Activated CD8-positive, alpha-beta T cell treated with anti-CD3 and anti-CD28 coated beads for 36 hours (primary cell): Measurements from ENCODE around the gene TMEM219. TPM values are rescaled to one million over a fixed set of nuclear protein-coding genes. Genes with fewer than 3 reads are reported as not detected.
"Not testable (repeated sequence)": the region's sequence is repeated elsewhere in the genome, so short reads cannot be mapped to it uniquely, and the experiment has no call there.

ENCODE experiments used
- ATAC-seq: fragments of 200-7000 bp; cut with Tn5 transposase; one replicate; pipeline ENCODE4 v1.10.0; 2021; ENCODE audit warnings: mild to moderate bottlenecking, moderate library complexity
- CTCF ChIA-PET: fragments of 350-600 bp; sonication (Branson Sonifier 250); formaldehyde crosslinking; loops from one replicate; lab custom pipeline; 2021; ENCODE audit warnings: antibody characterized with exemption; lab: Charles Lee
- POLR2A ChIA-PET: fragments of 350-600 bp; sonication (Branson Sonifier 250); formaldehyde crosslinking; loops from one replicate; lab custom pipeline; 2021; ENCODE audit warnings: antibody characterized with exemption; lab: Charles Lee
- DNase-seq: peaks from one replicate; pipeline ENCODE4 v3.0.0-alpha.2; 2020
- H3K27ac Mint-ChIP-seq: one replicate; pipeline ENCODE4 v1.8.0; 2021; ENCODE audit warnings: mild to moderate bottlenecking, mixed read lengths
- H3K27me3 Mint-ChIP-seq: one replicate; pipeline ENCODE4 v1.8.0; 2021; ENCODE audit warnings: mixed read lengths
- H3K36me3 Mint-ChIP-seq: one replicate; pipeline ENCODE4 v1.8.0; 2021; ENCODE audit warnings: low read depth, mixed read lengths
- H3K4me1 Mint-ChIP-seq: one replicate; pipeline ENCODE4 v1.8.0; 2021; ENCODE audit warnings: low read depth, mixed read lengths
- H3K4me3 Mint-ChIP-seq: one replicate; pipeline ENCODE4 v1.8.0; 2021; ENCODE audit warnings: mild to moderate bottlenecking, moderate library complexity, mixed read lengths
- H3K9me3 Mint-ChIP-seq: one replicate; pipeline ENCODE4 v1.8.0; 2021; ENCODE audit warnings: mixed read lengths
- CTCF ChIP-seq: fragments of 200-600 bp; IDR thresholded peaks from one replicate; pipeline ENCODE4 v1.8.0; 2022; ENCODE audit warnings: antibody characterized with exemption, mild to moderate bottlenecking
- intact Hi-C: fragments of 100-400 bp; cut with micrococcal nuclease; formaldehyde crosslinking; loops from one replicate; pipeline ENCODE4 v1.10.0; 2022
- total RNA-seq, 2 experiments: library from RNA; stranded (reverse); gene quantifications; one replicate each; pipeline ENCODE4 v1.2.3, GENCODE V29; 2021

Gene TMEM219
- total RNA-seq, 2 experiments from 2014 or later = 31.9 to 34.9 TPM

DNA sequence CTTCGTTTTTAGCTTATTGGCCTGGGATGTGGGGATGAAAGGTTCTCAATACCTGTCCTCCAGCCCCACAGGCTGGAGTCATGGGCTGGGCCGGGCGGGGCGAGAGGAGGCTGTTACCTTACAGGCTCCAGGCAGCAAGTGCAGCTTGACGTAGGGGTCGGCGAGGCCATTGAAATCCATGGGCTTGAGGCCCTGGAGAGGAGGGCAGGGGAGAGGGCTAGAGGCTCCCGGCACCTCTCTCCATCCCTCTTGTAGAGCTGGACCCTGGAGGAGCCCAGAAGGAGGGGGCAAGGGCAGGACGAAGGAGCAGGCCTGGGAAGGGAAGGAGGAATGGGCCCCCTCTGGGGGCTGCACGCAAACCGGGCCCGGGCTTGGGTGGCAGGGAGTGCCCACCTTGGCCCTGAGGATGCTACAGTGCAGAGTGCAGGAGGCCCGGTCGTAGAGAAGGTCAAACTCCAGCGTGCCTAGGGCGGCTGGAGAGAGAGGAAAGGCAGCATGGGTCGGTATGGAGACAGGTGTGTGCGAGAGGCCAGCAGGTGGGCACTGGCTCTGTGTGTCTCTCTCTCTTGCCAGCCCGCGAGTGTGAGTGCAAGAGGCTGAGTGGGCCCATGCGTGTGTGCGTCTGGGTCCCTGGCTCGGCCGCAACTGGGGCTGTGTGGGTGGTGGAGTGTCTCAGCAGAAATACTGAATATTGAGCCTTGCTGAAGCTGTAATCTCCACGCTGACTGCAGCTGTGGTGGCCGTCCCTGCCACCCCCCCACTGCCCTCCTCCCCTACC is 47.4 kb downstream of the TMEM219 start:
- Mint-ChIP-seq H3K9me3 (no peaks in the 10 kb centered on the region), H3K27me3 (peaks cover 18% of the 10 kb centered on the region), H3K27ac (no peak overlapping the region), H3K4me3 (no peak overlapping the region), H3K4me1 (peaks cover 13% of the 10 kb centered on the region), H3K36me3 (peaks cover 2% of the 10 kb centered on the region)
- ChIA-PET POLR2A (interaction anchor here (2.2 kb wide), 1 partner anchor 14 kb away, joined by 5 read pairs; the partner anchor contains the start of genes HIRIP3 and INO80E), CTCF (interaction anchor here (1.1 to 1.9 kb wide), 2 partner anchors 13 to 318 kb away, joined by 3 to 6 read pairs; partner anchors contain the start of genes HIRIP3 and INO80E)
- ATAC-seq = no peak
- intact Hi-C loops = no loop called here
- TF ChIP-seq CTCF = no peak
- DNase-seq = no peak

DNA sequence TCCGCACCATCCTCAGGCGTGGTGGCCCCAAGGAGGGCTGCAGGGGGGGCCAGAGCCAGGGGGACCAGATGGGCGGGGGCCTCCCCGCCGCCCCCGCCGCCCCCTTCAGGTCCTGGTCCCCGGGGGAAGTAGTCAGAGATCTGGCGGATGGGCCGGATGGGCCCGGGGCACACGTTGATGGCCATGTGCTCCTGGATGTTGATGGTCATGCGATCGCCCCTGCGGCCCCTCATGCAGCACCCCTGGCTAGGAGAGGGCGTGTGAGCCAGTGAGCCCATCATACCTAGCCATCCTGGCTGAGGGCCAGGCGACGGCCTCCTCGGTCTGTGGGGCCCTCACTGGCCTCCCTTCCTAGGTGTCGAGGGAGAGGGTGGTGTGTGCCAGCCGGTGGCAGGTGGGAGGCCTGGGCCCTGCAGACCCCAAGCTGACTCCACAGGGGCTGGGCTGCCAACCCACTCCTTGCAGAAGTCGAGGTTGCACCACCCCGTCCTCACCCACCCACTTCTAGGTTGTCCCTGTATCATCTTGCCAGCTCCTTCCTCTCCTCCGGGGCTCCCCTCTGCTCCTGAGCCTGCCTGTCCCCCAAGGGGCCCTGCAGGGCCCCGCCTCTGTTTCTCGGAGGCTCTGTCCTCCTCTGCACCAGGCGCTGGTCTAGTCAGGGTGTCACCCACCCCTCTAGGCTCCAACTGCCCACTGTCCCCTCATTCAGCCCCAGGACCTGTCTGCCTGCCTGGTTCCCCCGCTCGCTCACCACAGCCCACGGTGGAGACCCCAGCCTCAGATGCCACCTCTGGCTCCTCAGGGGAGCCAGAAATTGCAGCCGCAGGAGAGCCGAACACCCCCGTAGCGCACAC is 48.3 kb downstream of the TMEM219 start:
- Mint-ChIP-seq H3K9me3 (no peaks in the 10 kb centered on the region), H3K4me3 (peak overlapping the region; percentile 72), H3K36me3 (peaks cover 2% of the 10 kb centered on the region), H3K4me1 (peaks cover 13% of the 10 kb centered on the region), H3K27ac (no peak overlapping the region), H3K27me3 (peaks cover 18% of the 10 kb centered on the region)
- CTCF ChIA-PET = interaction anchor here (1.1 to 1.6 kb wide), 2 partner anchors 225 to 319 kb away, joined by 3 to 4 read pairs; no protein-coding TSS in a partner anchor
- no peak for DNase-seq
- TF ChIP-seq CTCF = no peak
- ATAC-seq = peak; percentile 51
- intact Hi-C loops = no loop called here
- POLR2A ChIA-PET = interaction anchor here (0.6 to 2.2 kb wide), 2 partner anchors 15 to 33 kb away, joined by 3 to 5 read pairs; partner anchors contain the start of genes HIRIP3 and INO80E

GRCh38 chr16:30010844-30011713 is 49.2 kb downstream of the TMEM219 start, which contains the start of gene DOC2A:
TSS of gene DOC2A (minus strand) at chr16:30011027. CDS start at chr16:30010222, 805 bp downstream.
- no peaks in the 10 kb centered on the region for H3K9me3 Mint-ChIP-seq
- H3K36me3 Mint-ChIP-seq = peaks cover 2% of the 10 kb centered on the region
- POLR2A ChIA-PET = interaction anchor here (2.2 kb wide), 1 partner anchor 16 kb away, joined by 5 read pairs; the partner anchor contains the start of genes HIRIP3 and INO80E
- no peak within 1 kb of the TSS for H3K27ac Mint-ChIP-seq
- CTCF ChIA-PET = interaction anchor here (1.6 kb wide), 1 partner anchor 226 kb away, joined by 4 read pairs; no protein-coding TSS in a partner anchor
- H3K27me3 Mint-ChIP-seq = peaks cover 18% of the 10 kb centered on the region
- peak within 1 kb of the TSS; percentile 72 for H3K4me3 Mint-ChIP-seq
- peak; percentile 69 for ATAC-seq
- H3K4me1 Mint-ChIP-seq = peaks cover 11% of the 10 kb centered on the region
- intact Hi-C loops = no loop called here
- TF ChIP-seq CTCF = no peak
- peak; percentile 48 for DNase-seq

- H3K4me3 Mint-ChIP-seq = peak overlapping the region; percentile 68
- H3K27ac Mint-ChIP-seq = no peak overlapping the region
- POLR2A ChIA-PET = no interaction called here
- DNase-seq (no peak), ATAC-seq (no peak)
- H3K36me3 Mint-ChIP-seq = peaks cover 2% of the 10 kb centered on the region
- peaks cover 11% of the 10 kb centered on the region for H3K4me1 Mint-ChIP-seq
- no peak for TF ChIP-seq CTCF
- peaks cover 18% of the 10 kb centered on the region for H3K27me3 Mint-ChIP-seq
- CTCF ChIA-PET = interaction anchor here (1.6 kb wide), 1 partner anchor 227 kb away, joined by 4 read pairs; no protein-coding TSS in a partner anchor
- intact Hi-C loops = no loop called here
- H3K9me3 Mint-ChIP-seq = no peaks in the 10 kb centered on the region
Observed at GRCh38 chr16:30011714-30012504, 50.0 kb downstream of the TMEM219 start.

GRCh38 chr16:30012598-30012997 is 50.7 kb downstream of the TMEM219 start:
- CTCF ChIA-PET, DNase-seq, ATAC-seq, H3K27ac Mint-ChIP-seq, H3K4me3 Mint-ChIP-seq, H3K9me3 Mint-ChIP-seq, intact Hi-C loops, POLR2A ChIA-PET, H3K36me3 Mint-ChIP-seq: not testable (repeated sequence)
- Mint-ChIP-seq H3K27me3 (peaks cover 18% of the 10 kb centered on the region), H3K4me1 (peaks cover 11% of the 10 kb centered on the region)

- H3K36me3 Mint-ChIP-seq, DNase-seq, ATAC-seq, H3K4me3 Mint-ChIP-seq, H3K9me3 Mint-ChIP-seq, intact Hi-C loops, H3K27ac Mint-ChIP-seq, H3K27me3 Mint-ChIP-seq, H3K4me1 Mint-ChIP-seq: not testable (repeated sequence)
- ChIA-PET CTCF (interaction anchor here (0.6 to 3.6 kb wide), 4 partner anchors 16 to 315 kb away, joined by 3 to 17 read pairs (median 4); partner anchors contain the start of genes TAOK2 and TLCD3B), POLR2A (interaction anchor here (0.9 to 1.1 kb wide), 2 partner anchors 64 kb away, joined by 3 to 4 read pairs; no protein-coding TSS in a partner anchor)
Observed at GRCh38 chr16:30015450-30015849, 53.6 kb downstream of the TMEM219 start.
